Tibial nerve (tissue), 4 donors: ENCODE results near the gene LHPP. TPM values are rescaled to one million over a fixed set of nuclear protein-coding genes. Genes with fewer than 3 reads are reported as not detected.

Experiments
- DNase-seq, 2 donors: peaks; one replicate each; pipeline ENCODE4 v3.0.0-alpha.2; 2019; ENCODE audit warnings: low spot score in 2 of 2
- H3K27ac ChIP-seq, 4 donors: fragments of 200-600 bp; sonication (generic) in 3 of 4; one replicate each; pipeline ENCODE4 v1.5.1; 2017 to 2019; ENCODE audit warnings: mild to moderate bottlenecking in 1 of 4
- H3K27me3 ChIP-seq, 2 donors: fragments of 200-600 bp; sonication (generic) in 1 of 2; one replicate each; pipeline versions ENCODE4 v1.5.1 to v1.6.0; 2017 to 2019
- H3K36me3 ChIP-seq, 3 donors: fragments of 200-600 bp; sonication (generic); one replicate each; pipeline ENCODE4 v1.5.1; 2018 to 2019
- H3K4me1 ChIP-seq, 4 donors: fragments of 200-600 bp; sonication (generic) in 3 of 4; one replicate each; pipeline ENCODE4 v1.5.1; 2017 to 2019
- H3K4me3 ChIP-seq, 4 donors: fragments of 200-600 bp; sonication (generic) in 3 of 4; one replicate each; pipeline ENCODE4 v1.5.1; 2017 to 2019; ENCODE audit warnings: mild to moderate bottlenecking in 1 of 4, moderate library complexity in 1 of 4
- H3K9me3 ChIP-seq, 4 donors: fragments of 200-600 bp; sonication (generic) in 3 of 4; one replicate each; pipeline ENCODE4 v1.5.1; 2017 to 2019
- CTCF ChIP-seq, 5 experiments: fragments of 200-600 bp in 3 of 5; fragments of 450-650 bp in 2 of 5; sonication (generic) in 3 of 5; IDR thresholded peaks; one replicate each; pipeline ENCODE4 v1.5.1; 2016 to 2019; ENCODE audit warnings: antibody characterized with exemption in 5 of 5, mild to moderate bottlenecking in 3 of 5, moderate library complexity in 2 of 5
- EP300 ChIP-seq, 2 donors: sonication (generic); formaldehyde crosslinking; IDR thresholded peaks; one replicate each; pipeline ENCODE4 v1.6.1; 2017; ENCODE audit warnings: antibody characterized with exemption in 2 of 2, mild to moderate bottlenecking in 1 of 2
- POLR2A ChIP-seq, 2 donors: fragments of 450-650 bp; IDR thresholded peaks; one replicate each; pipeline ENCODE4 v1.6.1; 2017; ENCODE audit warnings: antibody characterized with exemption in 2 of 2, mild to moderate bottlenecking in 2 of 2, moderate library complexity in 2 of 2
- WGBS, 2 donors: methylation state at CpG; one replicate each; pipeline ENCODE4 v1.1.5; 2018; 5-methylcytosine and 5-hydroxymethylcytosine counted together
- total RNA-seq, 4 donors: library from RNA; depleted of rRNA; stranded (reverse); fragments of >200 nt; gene quantifications; one replicate each; pipeline ENCODE4 v1.1.0, GENCODE V29; 2016

Gene LHPP
- 100 to 1,000 TPM in 2 of 4 donors, 10 to 100 TPM in 2; 25.5 to 211 (median 123) TPM for total RNA-seq

- H3K36me3 ChIP-seq: no peaks in the 10 kb centered on the region
- H3K4me1 ChIP-seq: peaks cover 0 to 10% (median 0%) of the 10 kb centered on the region in 4 donors
- H3K27me3 ChIP-seq: no peaks in the 10 kb centered on the region
- H3K4me3 ChIP-seq: peak within 1 kb of the TSS; percentile 51 to 70 (median 58)
- WGBS, 2 donors: 3 to 4% methylated on average over 30 to 38 of the region's 81 CpGs
- peak within 1 kb of the TSS; percentile 29 to 88 (median 77) for H3K27ac ChIP-seq
- H3K9me3 ChIP-seq: no peaks in the 10 kb centered on the region
- peak in 1 of 2 donors; percentile 36 for TF ChIP-seq POLR2A (IDR thresholded peaks at IDR 0.05)
- no peak for TF ChIP-seq EP300 (IDR thresholded peaks at IDR 0.05)
- TF ChIP-seq CTCF (IDR thresholded peaks at IDR 0.05): peak; percentile 44 to 90 (median 77)
- DNase-seq: peak; percentile 67 to 68
These were observed at the start of gene LHPP for GRCh38 chr10:124461642-124462347. Gene LHPP, plus strand, starts transcription at chr10:124461823. Its CDS starts 40 bp downstream, at chr10:124461863.

GRCh38 chr10:124414076-124414475, 47.5 kb upstream of the LHPP start:
- Histone ChIP-seq H3K4me1 (peaks cover 0 to 52% (median 33%) of the 10 kb centered on the region in 4 donors), H3K27ac (peak overlapping the region in 1 of 4 donors; percentile 95), H3K36me3 (peaks cover 0 to 14% (median 0%) of the 10 kb centered on the region in 3 donors), H3K4me3 (no peak overlapping the region), H3K9me3 (no peaks in the 10 kb centered on the region), H3K27me3 (no peaks in the 10 kb centered on the region)
- 12 to 20% methylated on average over 4 of the region's 4 CpGs for WGBS, 2 donors
- peak in 1 of 2 donors; percentile 12 for TF ChIP-seq EP300 (IDR thresholded peaks at IDR 0.05)
- TF ChIP-seq CTCF (IDR thresholded peaks at IDR 0.05): no peak
- DNase-seq: no peak

- H3K9me3 ChIP-seq: no peaks in the 10 kb centered on the region
- peaks cover 0 to 56% (median 35%) of the 10 kb centered on the region in 4 donors for H3K4me1 ChIP-seq
- WGBS, 2 donors: 43 to 48% methylated on average over 2 of the region's 2 CpGs
- H3K4me3 ChIP-seq: no peak overlapping the region
- peaks cover 0 to 1% of the 10 kb centered on the region in 2 donors for H3K27me3 ChIP-seq
- DNase-seq: no peak
- H3K27ac ChIP-seq: peak overlapping the region in 2 of 4 donors; percentile 74 to 95
- no peak for TF ChIP-seq EP300 (IDR thresholded peaks at IDR 0.05)
- H3K36me3 ChIP-seq: peaks cover 0 to 10% (median 0%) of the 10 kb centered on the region in 3 donors
These were observed 46.4 kb upstream of the LHPP start for GRCh38 chr10:124415210-124415609.

GRCh38 chr10:124416733-124417132, 44.9 kb upstream of the LHPP start:
- TF ChIP-seq CTCF (IDR thresholded peaks at IDR 0.05): no peak
- TF ChIP-seq EP300 (IDR thresholded peaks at IDR 0.05): no peak
- no peak for TF ChIP-seq POLR2A (IDR thresholded peaks at IDR 0.05)
- peak overlapping the region in 2 of 4 donors; percentile 74 to 95 for H3K27ac ChIP-seq
- WGBS, 2 donors: 40 to 46% methylated on average over 6 of the region's 6 CpGs
- peak in 1 of 2 donors; percentile 49 for DNase-seq
- H3K27me3 ChIP-seq: peaks cover 0 to 6% of the 10 kb centered on the region in 2 donors
- no peaks in the 10 kb centered on the region for H3K9me3 ChIP-seq
- H3K4me3 ChIP-seq: no peak overlapping the region
- peaks cover 0 to 56% (median 35%) of the 10 kb centered on the region in 4 donors for H3K4me1 ChIP-seq
- H3K36me3 ChIP-seq: no peaks in the 10 kb centered on the region

- Histone ChIP-seq H3K4me1 (peaks cover 0 to 52% (median 35%) of the 10 kb centered on the region in 4 donors), H3K27ac (peak overlapping the region; percentile 79 to 95 (median 90)), H3K27me3 (peaks cover 0 to 6% of the 10 kb centered on the region in 2 donors), H3K36me3 (no peaks in the 10 kb centered on the region), H3K9me3 (no peaks in the 10 kb centered on the region), H3K4me3 (peak overlapping the region; percentile 74 to 94 (median 88))
- DNase-seq: peak; percentile 16 to 28
- WGBS, 2 donors: 3% methylated on average over 40 to 55 of the region's 64 CpGs
- TF ChIP-seq POLR2A (IDR thresholded peaks at IDR 0.05) (no peak), EP300 (IDR thresholded peaks at IDR 0.05) (peak in 1 of 2 donors; percentile 17)
These were observed 43.5 kb upstream of the LHPP start for GRCh38 chr10:124417895-124418725.
